SU-DHL-6 (cell line): ENCODE measurements around the gene HNF1B.

ENCODE experiments used
- CTCF ChIP-seq: fragments of 200-600 bp; sonication (generic); IDR thresholded peaks from one replicate; pipeline ENCODE4 v1.5.1; 2017; ENCODE audit warnings: antibody characterized with exemption, mild to moderate bottlenecking, low read length, moderate library complexity; ENCODE audit not compliant: insufficient read depth, poor library complexity, severe bottlenecking
- EZH2phosphoT487 ChIP-seq: fragments of 200-600 bp; sonication (generic), shearing (Covaris generic); conservative IDR thresholded peaks from 2 replicates; pipeline ENCODE4 v1.6.1; 2018; ENCODE audit warnings: mild to moderate bottlenecking, antibody characterized with exemption, low read length, moderate library complexity, mixed read lengths

DNA sequence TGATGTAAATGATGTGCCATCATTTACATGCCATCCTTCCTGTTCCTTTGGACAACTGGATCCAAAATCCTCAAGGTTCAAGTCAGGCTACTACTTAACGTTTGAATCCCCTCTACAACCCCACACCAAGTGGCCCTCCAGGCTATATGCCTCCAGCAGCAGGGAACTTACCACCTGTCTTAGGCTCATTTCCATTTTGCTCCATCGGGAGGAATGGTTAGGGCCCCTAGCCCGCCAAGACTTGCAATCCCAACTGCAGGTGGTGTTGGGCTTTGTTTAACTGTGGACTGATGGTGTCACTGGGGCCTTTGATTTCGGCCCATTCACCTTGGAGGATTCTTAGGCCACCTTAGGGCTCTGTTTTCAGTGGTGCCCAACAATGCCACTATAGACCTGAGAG, 9.7 kb downstream of the HNF1B start:
- TF ChIP-seq CTCF: no peak
- TF ChIP-seq EZH2phosphoT487: no peak
